IMR-90 (cell line): Measurements from ENCODE around the gene KCNH5. TPM values are rescaled to one million over a fixed set of nuclear protein-coding genes. Genes with fewer than 3 reads are reported as not detected.
"Not testable (repeated sequence)": the region's sequence is repeated elsewhere in the genome, so short reads cannot be mapped to it uniquely, and the experiment has no call there.

Experiments
- ATAC-seq: fragments of 200-7000 bp; cut with Tn5 transposase; 2 replicates; pipeline ENCODE4 v1.9.1; 2020; ENCODE audit warnings: low read depth, mild to moderate bottlenecking, moderate library complexity
- BruUV-seq: library from RNA; stranded (reverse); fragments of 400-500 nt; replicated peaks from 2 replicates; lab custom pipeline; 2021; lab: Mats Ljungman, UMichigan
- CTCF ChIA-PET: fragments of 300-600 bp; formaldehyde crosslinking; extraction: SDS; loops from one replicate; lab custom pipeline; 2021; ENCODE audit warnings: antibody characterized with exemption; lab: Yijun Ruan, JAX
- POLR2A ChIA-PET: fragments of 300-600 bp; sonication (Branson Sonifier 250); formaldehyde crosslinking; loops from one replicate; lab custom pipeline; 2022; ENCODE audit warnings: antibody characterized with exemption; ENCODE audit not compliant: unreplicated experiment; lab: Charles Lee
- DNase-seq: peaks from one replicate; pipeline ENCODE4 v3.0.0; 2013
- H2AFZ ChIP-seq: replicated peaks from 2 replicates; pipeline ENCODE3; 2013; ENCODE audit warnings: low read length, mild to moderate bottlenecking; ENCODE audit not compliant: poor library complexity
- H2AK5ac ChIP-seq: 2 replicates; pipeline ENCODE4 v1.6.1; 2013; ENCODE audit warnings: low read depth, low read length, inconsistent platforms
- H2AK9ac ChIP-seq: replicated peaks from 2 replicates; pipeline ENCODE3; 2013; ENCODE audit warnings: mild to moderate bottlenecking, low read depth, low read length, moderate library complexity; ENCODE audit not compliant: poor library complexity
- H2BK120ac ChIP-seq: 2 replicates; pipeline ENCODE4 v1.6.1; 2013; ENCODE audit warnings: low read depth, low read length, inconsistent platforms
- H2BK15ac ChIP-seq: 3 replicates; pipeline ENCODE4 v1.6.1; 2013; ENCODE audit warnings: low read depth, low read length, inconsistent platforms
- H2BK20ac ChIP-seq: 2 replicates; pipeline ENCODE4 v1.6.1; 2013; ENCODE audit warnings: low read depth, mild to moderate bottlenecking, inconsistent platforms, low read length, moderate library complexity
- H2BK5ac ChIP-seq: 2 replicates; pipeline ENCODE4 v1.6.1; 2013; ENCODE audit warnings: mild to moderate bottlenecking, low read depth, low read length, inconsistent platforms; ENCODE audit not compliant: poor library complexity, severe bottlenecking
- H3K14ac ChIP-seq: replicated peaks from 2 replicates; pipeline ENCODE4 v1.6.1; 2013; ENCODE audit warnings: low read depth, low read length, inconsistent platforms
- H3K18ac ChIP-seq: 2 replicates; pipeline ENCODE4 v1.6.1; 2013; ENCODE audit warnings: low read depth, low read length, control low read depth
- H3K23ac ChIP-seq: 2 replicates; pipeline ENCODE4 v1.6.1; 2013; ENCODE audit warnings: low read depth, low read length, inconsistent platforms
- H3K27ac ChIP-seq: 2 replicates; pipeline ENCODE4 v1.5.1; 2013; ENCODE audit warnings: mild to moderate bottlenecking, control low read depth, low read length; ENCODE audit not compliant: insufficient read depth
- H3K27me3 ChIP-seq: 2 replicates; pipeline ENCODE4 v1.6.1; 2013; ENCODE audit warnings: low read length; ENCODE audit not compliant: control insufficient read depth, insufficient read depth
- H3K36me3 ChIP-seq: 2 replicates; pipeline ENCODE4 v1.6.1; 2013; ENCODE audit warnings: low read length, mixed read lengths; ENCODE audit not compliant: control insufficient read depth, insufficient read depth
- H3K4ac ChIP-seq: 2 replicates; pipeline ENCODE4 v1.6.1; 2013; ENCODE audit warnings: low read depth, low read length, inconsistent platforms
- H3K4me1 ChIP-seq: 2 replicates; pipeline ENCODE4 v1.6.1; 2013; ENCODE audit warnings: low read length, mixed read lengths; ENCODE audit not compliant: control insufficient read depth, insufficient read depth
- H3K4me2 ChIP-seq: 2 replicates; pipeline ENCODE4 v1.6.1; 2013; ENCODE audit warnings: low read depth, mild to moderate bottlenecking, control low read depth, low read length, moderate library complexity
- H3K4me3 ChIP-seq: 2 replicates; pipeline ENCODE4 v1.5.1; 2013; ENCODE audit warnings: low read depth, mild to moderate bottlenecking, control low read depth, low read length, moderate library complexity; ENCODE audit not compliant: insufficient read depth
- H3K56ac ChIP-seq: 2 replicates; pipeline ENCODE4 v1.6.1; 2013; ENCODE audit warnings: low read length, inconsistent platforms; ENCODE audit not compliant: insufficient read depth; ENCODE audit errors: extremely low read depth
- H3K79me1 ChIP-seq, 2 experiments: 2 replicates each; pipeline ENCODE4 v1.6.1; 2013; ENCODE audit warnings: low read length in 2 of 2, inconsistent platforms in 1 of 2, low read depth in 1 of 2
- H3K9ac ChIP-seq: 2 replicates; pipeline ENCODE4 v1.6.1; 2013; ENCODE audit warnings: low read depth, low read length, control low read depth
- H3K9me1 ChIP-seq: 2 replicates; pipeline ENCODE4 v1.6.1; 2013; ENCODE audit warnings: low read length, inconsistent platforms; ENCODE audit not compliant: insufficient read depth
- H3K9me3 ChIP-seq: 2 replicates; pipeline ENCODE4 v1.6.1; 2013; ENCODE audit warnings: low read length; ENCODE audit not compliant: control insufficient read depth, insufficient read depth
- H4K20me1 ChIP-seq: 2 replicates; pipeline ENCODE4 v1.6.1; 2013; ENCODE audit warnings: low read length, inconsistent platforms; ENCODE audit not compliant: insufficient read depth
- H4K5ac ChIP-seq: 2 replicates; pipeline ENCODE4 v1.6.1; 2013; ENCODE audit warnings: mild to moderate bottlenecking, low read depth, low read length, control low read depth
- H4K8ac ChIP-seq, 2 experiments: 2 replicates each; pipeline ENCODE4 v1.6.1; 2013; ENCODE audit warnings: low read depth in 2 of 2, low read length in 2 of 2, control low read depth in 1 of 2, inconsistent platforms in 1 of 2
- H4K91ac ChIP-seq: 2 replicates; pipeline ENCODE4 v1.6.1; 2013; ENCODE audit warnings: low read depth, low read length, inconsistent platforms; ENCODE audit not compliant: insufficient read depth
- CEBPB ChIP-seq: IDR thresholded peaks from 2 replicates; pipeline ENCODE4 v1.6.1; 2012; ENCODE audit warnings: low read depth, low read length, improper control_type of control experiment
- MAFK ChIP-seq: IDR thresholded peaks from 2 replicates; pipeline ENCODE4 v1.6.1; 2012; ENCODE audit warnings: low read depth, low read length, improper control_type of control experiment
- SMC3 ChIP-seq: fragments of 150-350 bp; IDR thresholded peaks from 2 replicates; pipeline ENCODE4 v1.6.1; 2016; ENCODE audit warnings: low read depth, mild to moderate bottlenecking, antibody characterized with exemption, low read length, moderate library complexity
- USF2 ChIP-seq: fragments of 150-350 bp; IDR thresholded peaks from 2 replicates; pipeline ENCODE4 v1.6.1; 2017; ENCODE audit warnings: mild to moderate bottlenecking, antibody characterized with exemption, low read length, low read depth
- WGBS, 2 experiments: methylation state at CpG; one replicate each; pipeline versions ENCODE4 v1.1.5 to v1.1.7; 2013; ENCODE audit warnings: missing lambda C conversion rate in 2 of 2; ENCODE audit not compliant: insufficient read length in 1 of 2; ENCODE audit errors: extremely low coverage in 2 of 2; 5-methylcytosine and 5-hydroxymethylcytosine counted together
- dilution Hi-C: fragments of 300-500 bp; cut with HindIII; formaldehyde crosslinking; loops from one replicate; pipeline ENCODE4 v1.14.3; 2018; ENCODE audit warnings: low sequenced_read_pairs; ENCODE audit not compliant: unreplicated experiment
- in situ Hi-C: fragments of 300-500 bp; cut with MboI; formaldehyde crosslinking; loops from 3 replicates; pipeline ENCODE4 v1.14.3; 2019; ENCODE audit warnings: low sequenced_read_pairs, inconsistent platforms, mixed read lengths
- intact Hi-C: fragments of 100-400 bp; cut with micrococcal nuclease; formaldehyde crosslinking; loops from 2 replicates; pipeline ENCODE4 v1.10.0; 2022
- polyA plus RNA-seq, 3 experiments: library from polyadenylated mRNA; depleted of rRNA; stranded (reverse); fragments of >200 nt; gene quantifications; 2 replicates each; pipeline ENCODE4 v1.2.3, GENCODE V29; 2012; ENCODE audit warnings: low replicate concordance in 1 of 3
- total RNA-seq: library from RNA; depleted of rRNA; stranded (reverse); fragments of >200 nt; gene quantifications from 2 replicates; pipeline ENCODE4 v1.2.3, GENCODE V29; 2012

Gene KCNH5
- total and polyA plus RNA-seq, 2 of the 4 experiments (the other 2 are of a cell fraction), result under 0.01 to 0.03 TPM

- in situ Hi-C loops (no loop called here), dilution Hi-C loops (no loop called here), intact Hi-C loops (no loop called here)
- Histone ChIP-seq H4K91ac (no peak overlapping the region), H3K18ac (no peak overlapping the region), H2BK120ac (no peak overlapping the region), H3K4me3 (no peak overlapping the region), H3K4me2 (no peak overlapping the region), H2BK20ac (no peak overlapping the region), H3K23ac (no peak overlapping the region), H4K20me1 (no peaks in the 10 kb centered on the region), H2AK9ac (no peak overlapping the region), H3K9me1 (no peaks in the 10 kb centered on the region), H3K79me1 (no peaks in the 10 kb centered on the region), H2AK5ac (no peak overlapping the region), H3K36me3 (no peaks in the 10 kb centered on the region), H4K8ac (no peak overlapping the region), H3K14ac (no peak overlapping the region), H4K5ac (no peak overlapping the region), H3K9ac (no peak overlapping the region), H3K56ac (no peak overlapping the region), H2AFZ (no peak overlapping the region), H2BK5ac (no peak overlapping the region), H3K4me1 (no peaks in the 10 kb centered on the region), H3K27me3 (no peaks in the 10 kb centered on the region), H3K4ac (no peak overlapping the region), H3K9me3 (no peaks in the 10 kb centered on the region), H2BK15ac (no peak overlapping the region), H3K27ac (no peak overlapping the region)
- DNase-seq (no peak), ATAC-seq (no peak)
- ChIA-PET POLR2A (no interaction called here), CTCF (no interaction called here)
- no peak for TF ChIP-seq SMC3
- TF ChIP-seq USF2, result no peak
- TF ChIP-seq MAFK, result no peak
- TF ChIP-seq CEBPB, result peak; percentile 69
- no CpG with 5 or more reads among the region's 5 CpGs for WGBS, 2 experiments
- BruUV-seq, result no TSS peak
These were observed 252.7 kb downstream of the KCNH5 start for GRCh38 chr14:62792578-62792977.

DNA sequence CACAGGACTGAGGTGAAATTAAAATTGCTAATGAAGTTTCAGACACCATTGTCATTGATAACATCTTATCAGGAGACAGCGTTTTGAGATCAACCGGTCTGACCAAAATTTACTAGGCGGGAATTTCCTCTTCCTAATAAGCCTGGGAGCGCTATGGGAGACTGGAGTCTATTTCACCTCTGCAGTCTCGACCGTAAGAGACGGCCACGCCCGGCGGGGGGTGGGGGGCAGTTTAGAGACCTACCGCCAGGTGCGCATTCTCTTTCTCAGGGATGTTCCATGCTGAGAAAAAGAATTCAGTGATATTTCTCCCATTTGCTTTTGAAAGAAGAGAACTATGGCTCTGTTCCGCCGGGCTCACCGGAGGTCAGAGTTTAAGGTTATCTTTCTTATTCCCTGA is 263.9 kb downstream of the KCNH5 start:
- H2AK5ac ChIP-seq, H3K4me1 ChIP-seq, H3K27ac ChIP-seq, H4K8ac ChIP-seq, H3K23ac ChIP-seq, BruUV-seq, H3K27me3 ChIP-seq, DNase-seq, H2BK5ac ChIP-seq, H2BK120ac ChIP-seq, H3K56ac ChIP-seq, intact Hi-C loops, CTCF ChIA-PET, H4K91ac ChIP-seq, H3K9ac ChIP-seq, H4K20me1 ChIP-seq, H3K9me3 ChIP-seq, POLR2A ChIA-PET, H3K9me1 ChIP-seq, H3K18ac ChIP-seq, in situ Hi-C loops, H3K14ac ChIP-seq, H2AK9ac ChIP-seq, H2BK15ac ChIP-seq, H3K4me3 ChIP-seq, H3K36me3 ChIP-seq, dilution Hi-C loops, H4K5ac ChIP-seq, H2AFZ ChIP-seq, H3K79me1 ChIP-seq, ATAC-seq, H3K4ac ChIP-seq, H2BK20ac ChIP-seq, H3K4me2 ChIP-seq: not testable (repeated sequence)
- WGBS, 2 experiments, result 72% methylated on average over 5 of the region's 15 CpGs; no CpG with 5 or more reads in 1 of the 2 experiments
